GM12873 (cell line): Measurements from ENCODE around the gene NUMBL.

Source experiments
- CTCF ChIP-seq: IDR thresholded peaks from 2 replicates; pipeline ENCODE4 v1.5.1; 2012; ENCODE audit warnings: low read depth, mild to moderate bottlenecking, moderate library complexity, low read length, control low read depth; ENCODE audit not compliant: insufficient read depth; ENCODE audit errors: missing control alignments

NUMBL gene

GRCh38 chr19:40724855-40725254, 34.4 kb upstream of the NUMBL start:
- no peak for TF ChIP-seq CTCF

GRCh38 chr19:40724315-40724714, 33.9 kb upstream of the NUMBL start:
- TF ChIP-seq CTCF = no peak

GRCh38 chr19:40723661-40724254, 33.3 kb upstream of the NUMBL start:
- no peak for TF ChIP-seq CTCF

- TF ChIP-seq CTCF = no peak
Measured at GRCh38 chr19:40721936-40722661, 31.6 kb upstream of the NUMBL start.

GRCh38 chr19:40721140-40721486, 30.7 kb upstream of the NUMBL start:
- TF ChIP-seq CTCF = no peak

GRCh38 chr19:40719414-40719894, 29.0 kb upstream of the NUMBL start:
- no peak for TF ChIP-seq CTCF

GRCh38 chr19:40718774-40719391, 28.4 kb upstream of the NUMBL start:
- TF ChIP-seq CTCF = no peak
